H1 (cell line): ENCODE results near the gene RAMACL. TPM values are rescaled to one million over a fixed set of nuclear protein-coding genes. Genes with fewer than 3 reads are reported as not detected.

Source experiments
- RAD21 ChIP-seq, 2 experiments: IDR thresholded peaks in 1 of 2; conservative IDR thresholded peaks in 1 of 2; 2 replicates each; pipeline ENCODE4 v1.6.1; 2011; ENCODE audit warnings: low read depth in 2 of 2, low read length in 2 of 2, improper control_type of control experiment in 1 of 2, inconsistent platforms in 1 of 2, mild to moderate bottlenecking in 1 of 2, moderate library complexity in 1 of 2
- polyA plus RNA-seq, 7 experiments: library from polyadenylated mRNA; depleted of rRNA in 3 of 7; stranded (reverse) in 5 of 7; unstranded in 2 of 7; fragments of >200 nt in 5 of 7; fragments of 200-250 nt in 2 of 7; gene quantifications; 1 replicate in 5 of 7; 2 replicates in 1 of 7; 4 replicates in 1 of 7; pipeline versions ENCODE4 v1.2.1 to v1.2.3, GENCODE V29; 2011 to 2013; ENCODE audit warnings: missing spikeins in 2 of 7, mixed read lengths in 2 of 7
- total RNA-seq: library from RNA; stranded (reverse); fragmentation: NEBNext Ultra II Directional; extraction: Animal tissue kit (Norgen Biotek cat#: 25700); gene quantifications from 2 replicates; pipeline ENCODE4 v1.2.1, GENCODE V29; 2021

RAMACL gene
- total and polyA plus RNA-seq, 2 of the 8 experiments (the other 6 are each of a cell fraction or from before 2014, with no cell fraction given): 0.23 to 0.97 TPM

GRCh38 chr6:166592821-166593220 lies 6.3 kb upstream of the RAMACL start (continued):
- TF ChIP-seq RAD21 (IDR thresholded peaks at IDR 0.05 in 1 of 2, conservative IDR thresholded peaks at IDR 0.05 in 1 of 2; ENCODE audit: low read depth in 2 of 2, low read length in 2 of 2): no peak
